ENCODE data around the gene PALM.
"Not testable (repeated sequence)": the region's sequence is repeated elsewhere in the genome, so short reads cannot be mapped to it uniquely, and the experiment has no call there.

Gene PALM

GRCh38 chr19:732148-733069 lies 23.7 kb downstream of the PALM start:
- no peak for DNase-seq (ENCODE audit: low read depth, low spot score)

DNA sequence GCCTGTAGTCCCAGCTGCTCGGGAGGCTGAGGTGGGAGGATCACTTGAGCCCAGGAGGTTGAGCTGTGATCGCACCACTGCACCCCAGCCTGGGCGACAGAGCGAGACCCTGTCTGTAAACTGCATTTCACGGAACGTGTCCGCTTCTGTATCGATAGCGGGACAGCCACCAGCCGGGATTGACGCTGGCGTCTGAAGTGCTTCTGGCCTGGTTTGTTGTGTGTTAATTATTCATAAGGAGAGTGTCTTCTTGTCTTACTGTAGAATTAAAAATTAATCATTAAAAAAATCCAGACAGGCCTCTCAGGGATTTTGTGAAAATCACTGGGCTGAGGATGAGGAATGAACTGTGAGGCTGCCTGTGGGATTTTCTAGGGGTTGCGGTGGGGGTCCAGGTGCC lies 26.0 kb downstream of the PALM start:
- no peak for DNase-seq (ENCODE audit: low read depth, low spot score)

GRCh38 chr19:736125-736524 lies 27.4 kb downstream of the PALM start:
- no peak for DNase-seq (ENCODE audit: low read depth, low spot score)

- DNase-seq (ENCODE audit: low read depth, low spot score): peak; percentile 17
Observed at GRCh38 chr19:737591-738093, 28.9 kb downstream of the PALM start.

GRCh38 chr19:738509-739128 lies 29.9 kb downstream of the PALM start:
- no peak for DNase-seq (ENCODE audit: low read depth, low spot score)

GRCh38 chr19:739998-740715 lies 31.4 kb downstream of the PALM start:
- DNase-seq (ENCODE audit: low read depth, low spot score): no peak

DNA sequence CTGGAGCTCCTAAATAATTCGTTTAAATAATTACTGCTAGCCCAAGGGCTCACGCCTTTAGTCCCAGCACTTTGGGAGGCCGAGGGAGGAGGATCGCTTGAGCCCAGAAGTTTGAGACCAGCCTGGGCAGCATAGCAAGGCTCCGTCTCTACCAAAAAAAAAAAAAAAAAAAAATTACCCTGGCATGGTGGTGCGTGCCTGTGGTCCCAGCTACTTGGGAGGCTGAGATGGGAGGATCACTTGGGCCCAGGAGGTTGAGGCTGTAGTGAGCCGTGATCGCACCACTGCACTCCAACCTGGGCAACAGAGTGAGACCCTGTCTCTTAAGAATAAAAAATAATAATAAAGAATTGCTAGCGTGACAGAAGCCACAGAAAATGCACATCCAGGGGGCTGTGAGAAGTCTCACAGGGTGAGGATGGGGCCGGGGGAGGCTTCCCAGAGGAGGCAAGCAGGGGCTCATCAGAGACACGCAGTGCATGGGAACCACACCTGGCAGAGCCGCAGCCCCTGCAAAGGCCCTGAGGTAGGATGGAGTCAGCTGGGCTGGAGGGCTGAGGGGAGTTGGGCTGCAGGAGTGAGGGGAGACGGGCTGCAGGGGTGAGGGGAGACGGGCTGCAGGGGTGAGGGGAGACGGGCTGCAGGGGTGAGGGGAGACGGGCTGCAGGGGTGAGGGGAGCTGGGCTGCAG lies 32.2 kb downstream of the PALM start:
- not testable (repeated sequence) for DNase-seq (ENCODE audit: low read depth, low spot score)

- peak; percentile 56 for DNase-seq (ENCODE audit: low read depth, low spot score)
Observed at GRCh38 chr19:741506-742131, 32.9 kb downstream of the PALM start.

- no peak for DNase-seq (ENCODE audit: low read depth, low spot score)
Observed at GRCh38 chr19:742540-743075, 33.9 kb downstream of the PALM start.

DNA sequence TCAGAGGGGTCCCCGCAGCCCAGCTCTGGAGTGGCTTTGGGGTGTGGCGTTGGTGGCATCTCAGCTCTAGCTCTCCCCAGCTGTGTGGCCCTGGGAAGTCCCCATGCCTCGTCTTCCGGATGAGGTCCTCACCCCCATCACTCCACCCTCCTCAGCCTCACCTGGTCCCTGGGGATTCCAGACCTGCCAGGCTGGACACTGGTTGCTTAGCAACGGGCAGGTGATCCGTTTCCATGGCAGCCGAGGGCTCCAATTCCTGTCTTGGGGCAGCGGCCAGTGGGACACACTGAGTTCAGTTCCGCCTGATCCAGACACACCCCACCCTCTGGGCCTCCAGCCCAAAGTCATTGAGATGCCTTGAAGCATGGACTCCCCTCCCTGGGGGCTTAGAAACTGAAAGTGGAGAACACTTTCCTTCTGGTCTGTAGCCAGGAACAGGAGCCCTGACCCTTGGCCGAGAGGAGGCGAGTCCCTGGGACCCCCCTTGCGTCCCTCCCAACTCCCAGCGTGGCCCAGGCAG lies 34.5 kb downstream of the PALM start:
- no peak for DNase-seq (ENCODE audit: low read depth, low spot score)

- DNase-seq (ENCODE audit: low read depth, low spot score): not testable (repeated sequence)
Observed at GRCh38 chr19:745138-745537, 36.4 kb downstream of the PALM start.

- DNase-seq (ENCODE audit: low read depth, low spot score): no peak
Observed at GRCh38 chr19:746208-746819, 37.6 kb downstream of the PALM start.

GRCh38 chr19:746956-747355 lies 38.2 kb downstream of the PALM start:
- no peak for DNase-seq (ENCODE audit: low read depth, low spot score)

GRCh38 chr19:747432-748273 lies 38.9 kb downstream of the PALM start:
- no peak for DNase-seq (ENCODE audit: low read depth, low spot score)

DNA sequence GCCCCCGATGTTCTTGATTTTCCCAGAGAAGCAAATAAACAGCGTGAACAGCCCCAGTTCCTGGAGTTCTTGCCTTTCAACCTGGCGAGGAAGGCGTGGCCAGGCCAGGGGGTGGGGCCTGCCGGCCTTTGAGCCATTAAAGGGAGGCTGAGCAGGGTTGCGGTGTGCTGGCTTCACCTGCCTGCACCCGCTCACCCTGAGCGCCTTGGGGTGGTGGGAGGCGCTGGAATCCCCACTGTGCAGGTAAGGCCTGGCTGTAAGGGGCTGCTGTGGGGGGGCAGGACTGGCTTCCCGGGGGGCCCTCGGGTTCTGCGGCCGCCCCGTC lies 39.5 kb downstream of the PALM start:
- DNase-seq (ENCODE audit: low read depth, low spot score): no peak

GRCh38 chr19:749811-750210 lies 41.1 kb downstream of the PALM start:
- DNase-seq (ENCODE audit: low read depth, low spot score): no peak

- no peak for DNase-seq (ENCODE audit: low read depth, low spot score)
Observed at GRCh38 chr19:750640-751423, 42.1 kb downstream of the PALM start, which contains the start of gene MISP. MISP (plus strand) TSS chr19:751112; CDS start chr19:756947, 5,835 bp downstream.
